ENCODE data around the gene NARF. TPM values are rescaled to one million over a fixed set of nuclear protein-coding genes. Genes with fewer than 3 reads are reported as not detected.
"Not testable (repeated sequence)": the region's sequence is repeated elsewhere in the genome, so short reads cannot be mapped to it uniquely, and the experiment has no call there.

NARF gene
- polyA plus RNA-seq, 2 of the 4 experiments (the other 2 are of a cell fraction), result 51.2 to 89.6 TPM

DNA sequence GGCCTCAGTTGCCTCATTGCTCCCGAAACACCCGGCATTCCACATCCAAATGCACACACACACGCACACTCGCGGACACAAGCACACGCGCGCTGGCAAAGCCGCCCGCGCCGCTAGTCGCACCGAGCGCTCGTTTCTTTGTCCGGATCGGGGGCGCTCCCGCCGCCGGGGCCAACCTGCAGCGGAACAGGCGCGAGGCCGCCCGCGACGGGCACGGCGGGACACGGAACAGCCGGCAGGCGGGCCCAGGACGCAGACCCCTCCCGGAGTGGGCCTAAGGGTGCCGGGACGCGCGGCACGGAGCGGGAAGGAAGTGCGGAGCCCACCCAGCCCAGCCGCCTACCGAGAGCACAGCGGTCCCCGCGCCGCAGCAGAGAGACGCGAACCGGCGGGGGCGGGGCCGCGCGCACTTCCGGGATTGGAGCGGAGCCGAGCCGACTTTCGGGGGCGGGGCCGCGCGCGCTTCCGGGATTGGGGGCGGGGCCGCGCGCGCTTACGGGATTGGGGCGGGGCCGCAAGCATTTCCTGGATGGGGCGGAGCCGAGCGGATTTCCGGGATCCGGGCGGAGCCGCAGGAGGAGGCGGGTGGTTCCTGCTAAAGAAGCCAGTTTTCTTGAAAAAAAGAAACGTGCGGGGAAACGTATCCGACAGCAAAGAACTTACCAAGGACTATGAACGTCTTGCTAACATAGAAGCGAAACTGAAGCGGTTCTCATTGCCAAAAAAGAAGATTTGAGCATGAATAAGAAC lies 8.0 kb upstream of the NARF start, which contains the start of gene CYBC1 (continued):
- no peak for TF ChIP-seq HOXB13 (CRISPR knock-in tag; IDR thresholded peaks at IDR 0.05; ENCODE audit: low read depth)
- TF ChIP-seq, protein P1, sequence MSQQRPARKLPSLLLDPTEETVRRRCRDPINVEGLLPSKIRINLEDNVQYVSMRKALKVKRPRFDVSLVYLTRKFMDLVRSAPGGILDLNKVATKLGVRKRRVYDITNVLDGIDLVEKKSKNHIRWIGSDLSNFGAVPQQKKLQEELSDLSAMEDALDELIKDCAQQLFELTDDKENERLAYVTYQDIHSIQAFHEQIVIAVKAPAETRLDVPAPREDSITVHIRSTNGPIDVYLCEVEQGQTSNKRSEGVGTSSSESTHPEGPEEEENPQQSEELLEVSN (IDR thresholded peaks at IDR 0.05; ENCODE audit: borderline replicate concordance, low read depth), result peak; percentile 63
- no peak for TF ChIP-seq POLR2AphosphoS2 (conservative IDR thresholded peaks at IDR 0.05; ENCODE audit: low read length)
- TF ChIP-seq TFCP2L1 (CRISPR knock-in tag; IDR thresholded peaks at IDR 0.05), result 0 out of 2 replicates have a peak, but pooled peaks have one; percentile 38
- no peak for TF ChIP-seq SREBF2 (IDR thresholded peaks at IDR 0.05)
- TF ChIP-seq, protein P2, sequence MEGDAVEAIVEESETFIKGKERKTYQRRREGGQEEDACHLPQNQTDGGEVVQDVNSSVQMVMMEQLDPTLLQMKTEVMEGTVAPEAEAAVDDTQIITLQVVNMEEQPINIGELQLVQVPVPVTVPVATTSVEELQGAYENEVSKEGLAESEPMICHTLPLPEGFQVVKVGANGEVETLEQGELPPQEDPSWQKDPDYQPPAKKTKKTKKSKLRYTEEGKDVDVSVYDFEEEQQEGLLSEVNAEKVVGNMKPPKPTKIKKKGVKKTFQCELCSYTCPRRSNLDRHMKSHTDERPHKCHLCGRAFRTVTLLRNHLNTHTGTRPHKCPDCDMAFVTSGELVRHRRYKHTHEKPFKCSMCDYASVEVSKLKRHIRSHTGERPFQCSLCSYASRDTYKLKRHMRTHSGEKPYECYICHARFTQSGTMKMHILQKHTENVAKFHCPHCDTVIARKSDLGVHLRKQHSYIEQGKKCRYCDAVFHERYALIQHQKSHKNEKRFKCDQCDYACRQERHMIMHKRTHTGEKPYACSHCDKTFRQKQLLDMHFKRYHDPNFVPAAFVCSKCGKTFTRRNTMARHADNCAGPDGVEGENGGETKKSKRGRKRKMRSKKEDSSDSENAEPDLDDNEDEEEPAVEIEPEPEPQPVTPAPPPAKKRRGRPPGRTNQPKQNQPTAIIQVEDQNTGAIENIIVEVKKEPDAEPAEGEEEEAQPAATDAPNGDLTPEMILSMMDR (IDR thresholded peaks at IDR 0.05), result no peak
- TF ChIP-seq ZFP36 (IDR thresholded peaks at IDR 0.05; ENCODE audit: borderline replicate concordance, partially characterized antibody), result no peak
- peak; percentile 51; the same call in 1 of the 2 replicates for TF ChIP-seq EHF (CRISPR knock-in tag; IDR thresholded peaks at IDR 0.05)
- TF ChIP-seq ZC3H11A (IDR thresholded peaks at IDR 0.05), result no peak

DNA sequence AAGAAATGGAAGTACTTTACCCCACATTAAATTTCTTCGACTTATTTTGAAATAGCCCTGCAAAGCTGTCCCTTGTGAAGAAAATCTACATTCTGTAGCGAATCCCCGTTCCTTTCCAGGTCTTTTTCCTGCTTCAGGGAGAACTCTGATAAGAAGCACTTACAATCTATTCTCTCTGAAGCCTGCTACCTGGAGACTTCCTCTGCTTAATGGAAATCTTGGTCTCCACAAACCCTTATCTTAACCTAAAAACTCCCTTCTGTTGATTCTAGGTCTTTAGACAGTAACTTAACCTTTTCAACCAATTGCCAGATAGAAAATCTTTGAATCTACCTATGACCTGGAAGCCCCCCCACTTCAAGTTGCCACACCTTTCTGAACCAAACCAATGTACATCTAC lies 6.4 kb upstream of the NARF start:
- Histone ChIP-seq H3K4me2 (no peak overlapping the region), H3K4me3 (no peak overlapping the region), H3K4me1 (peaks cover 15% of the 10 kb centered on the region), H3K27ac (no peak overlapping the region), H3K9me3 (no peaks in the 10 kb centered on the region)
- no peak for ATAC-seq
- CTCF ChIA-PET, result no interaction called here
- WGBS (ENCODE audit: missing lambda C conversion rate), result 89% methylated on average over 3 of the region's 3 CpGs
- POLR2A ChIA-PET, result no interaction called here
- TF ChIP-seq, protein P3, sequence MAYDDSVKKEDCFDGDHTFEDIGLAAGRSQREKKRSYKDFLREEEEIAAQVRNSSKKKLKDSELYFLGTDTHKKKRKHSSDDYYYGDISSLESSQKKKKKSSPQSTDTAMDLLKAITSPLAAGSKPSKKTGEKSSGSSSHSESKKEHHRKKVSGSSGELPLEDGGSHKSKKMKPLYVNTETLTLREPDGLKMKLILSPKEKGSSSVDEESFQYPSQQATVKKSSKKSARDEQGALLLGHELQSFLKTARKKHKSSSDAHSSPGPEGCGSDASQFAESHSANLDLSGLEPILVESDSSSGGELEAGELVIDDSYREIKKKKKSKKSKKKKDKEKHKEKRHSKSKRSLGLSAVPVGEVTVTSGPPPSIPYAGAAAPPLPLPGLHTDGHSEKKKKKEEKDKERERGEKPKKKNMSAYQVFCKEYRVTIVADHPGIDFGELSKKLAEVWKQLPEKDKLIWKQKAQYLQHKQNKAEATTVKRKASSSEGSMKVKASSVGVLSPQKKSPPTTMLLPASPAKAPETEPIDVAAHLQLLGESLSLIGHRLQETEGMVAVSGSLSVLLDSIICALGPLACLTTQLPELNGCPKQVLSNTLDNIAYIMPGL (CRISPR knock-in tag; IDR thresholded peaks at IDR 0.05; ENCODE audit: borderline replicate concordance), result no peak
- TF ChIP-seq, protein P2 (IDR thresholded peaks at IDR 0.05), result no peak
- TF ChIP-seq ZFP36 (IDR thresholded peaks at IDR 0.05; ENCODE audit: borderline replicate concordance, partially characterized antibody), result no peak
- TF ChIP-seq ESRRA (IDR thresholded peaks at IDR 0.05; ENCODE audit: borderline replicate concordance, low read length), result no peak
- TF ChIP-seq NR3C1 (IDR thresholded peaks at IDR 0.05), result no peak
- no peak for TF ChIP-seq HDAC2 (IDR thresholded peaks at IDR 0.05)
- no peak for TF ChIP-seq CBX2 (IDR thresholded peaks at IDR 0.05; ENCODE audit: borderline replicate concordance, low read depth)
- no peak for TF ChIP-seq RNF2 (IDR thresholded peaks at IDR 0.05; ENCODE audit: borderline replicate concordance, low read depth)
- TF ChIP-seq EP300 (IDR thresholded peaks at IDR 0.05), result no peak
- TF ChIP-seq, protein P4, sequence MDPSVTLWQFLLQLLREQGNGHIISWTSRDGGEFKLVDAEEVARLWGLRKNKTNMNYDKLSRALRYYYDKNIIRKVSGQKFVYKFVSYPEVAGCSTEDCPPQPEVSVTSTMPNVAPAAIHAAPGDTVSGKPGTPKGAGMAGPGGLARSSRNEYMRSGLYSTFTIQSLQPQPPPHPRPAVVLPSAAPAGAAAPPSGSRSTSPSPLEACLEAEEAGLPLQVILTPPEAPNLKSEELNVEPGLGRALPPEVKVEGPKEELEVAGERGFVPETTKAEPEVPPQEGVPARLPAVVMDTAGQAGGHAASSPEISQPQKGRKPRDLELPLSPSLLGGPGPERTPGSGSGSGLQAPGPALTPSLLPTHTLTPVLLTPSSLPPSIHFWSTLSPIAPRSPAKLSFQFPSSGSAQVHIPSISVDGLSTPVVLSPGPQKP (IDR thresholded peaks at IDR 0.05; ENCODE audit: low read depth, low read length), result no peak
- TF ChIP-seq JUNB (IDR thresholded peaks at IDR 0.05), result no peak
- no peak for TF ChIP-seq FOXS1 (CRISPR knock-in tag; IDR thresholded peaks at IDR 0.05)
- TF ChIP-seq, protein P5, sequence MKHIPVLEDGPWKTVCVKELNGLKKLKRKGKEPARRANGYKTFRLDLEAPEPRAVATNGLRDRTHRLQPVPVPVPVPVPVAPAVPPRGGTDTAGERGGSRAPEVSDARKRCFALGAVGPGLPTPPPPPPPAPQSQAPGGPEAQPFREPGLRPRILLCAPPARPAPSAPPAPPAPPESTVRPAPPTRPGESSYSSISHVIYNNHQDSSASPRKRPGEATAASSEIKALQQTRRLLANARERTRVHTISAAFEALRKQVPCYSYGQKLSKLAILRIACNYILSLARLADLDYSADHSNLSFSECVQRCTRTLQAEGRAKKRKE (CRISPR knock-in tag; IDR thresholded peaks at IDR 0.05; ENCODE audit: low read depth), result no peak
- no peak for TF ChIP-seq CEBPB (IDR thresholded peaks at IDR 0.05)
- no peak for TF ChIP-seq NFE2L2 (conservative IDR thresholded peaks at IDR 0.05; ENCODE audit: low read length)
- no peak for TF ChIP-seq HEYL (CRISPR knock-in tag; IDR thresholded peaks at IDR 0.05)
- TF ChIP-seq HOXA7 (CRISPR knock-in tag; IDR thresholded peaks at IDR 0.05), result no peak
- TF ChIP-seq CBX8 (IDR thresholded peaks at IDR 0.05), result no peak
- DNase-seq (ENCODE audit: low read depth in 1 of 2, low spot score in 1 of 2), result no peak
- no peak for FAIRE-seq

DNA sequence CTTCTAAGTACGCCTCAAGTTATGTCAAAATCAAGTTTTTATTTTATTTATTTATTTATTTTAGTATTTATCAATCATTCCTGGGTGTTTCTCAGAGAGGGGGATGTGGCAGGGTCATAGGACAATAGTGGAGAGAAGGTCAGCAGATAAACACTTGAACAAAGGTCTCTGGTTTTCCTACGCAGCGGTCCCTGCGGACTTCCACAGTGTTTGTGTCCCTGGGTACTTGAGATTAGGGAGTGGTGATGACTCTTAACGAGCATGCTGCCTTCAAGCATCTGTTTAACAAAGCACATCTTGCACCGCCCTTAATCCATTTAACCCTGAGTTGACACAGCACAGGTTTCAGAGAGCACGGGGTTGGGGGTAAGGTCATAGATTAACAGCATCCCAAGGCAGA lies 5.4 kb upstream of the NARF start:
- FAIRE-seq; POLR2A ChIA-PET; H3K4me2 ChIP-seq; H3K27ac ChIP-seq; H3K9me3 ChIP-seq; H3K4me3 ChIP-seq; DNase-seq (ENCODE audit: low read depth in 1 of 2, low spot score in 1 of 2); ATAC-seq: not testable (repeated sequence)
- H3K4me1 ChIP-seq, result peaks cover 22% of the 10 kb centered on the region
- CTCF ChIA-PET, result interaction anchor here (0.6 to 0.8 kb wide), 2 partner anchors 41 to 156 kb away, joined by 3 read pairs; no protein-coding TSS in a partner anchor
- 75% methylated on average over 7 of the region's 7 CpGs for WGBS (ENCODE audit: missing lambda C conversion rate)
